ENCODE data around the gene KPNA6. TPM values are rescaled to one million over a fixed set of nuclear protein-coding genes. Genes with fewer than 3 reads are reported as not detected.

KPNA6 gene
- total RNA-seq, 1 experiment from 2014 or later: 116 TPM

DNA sequence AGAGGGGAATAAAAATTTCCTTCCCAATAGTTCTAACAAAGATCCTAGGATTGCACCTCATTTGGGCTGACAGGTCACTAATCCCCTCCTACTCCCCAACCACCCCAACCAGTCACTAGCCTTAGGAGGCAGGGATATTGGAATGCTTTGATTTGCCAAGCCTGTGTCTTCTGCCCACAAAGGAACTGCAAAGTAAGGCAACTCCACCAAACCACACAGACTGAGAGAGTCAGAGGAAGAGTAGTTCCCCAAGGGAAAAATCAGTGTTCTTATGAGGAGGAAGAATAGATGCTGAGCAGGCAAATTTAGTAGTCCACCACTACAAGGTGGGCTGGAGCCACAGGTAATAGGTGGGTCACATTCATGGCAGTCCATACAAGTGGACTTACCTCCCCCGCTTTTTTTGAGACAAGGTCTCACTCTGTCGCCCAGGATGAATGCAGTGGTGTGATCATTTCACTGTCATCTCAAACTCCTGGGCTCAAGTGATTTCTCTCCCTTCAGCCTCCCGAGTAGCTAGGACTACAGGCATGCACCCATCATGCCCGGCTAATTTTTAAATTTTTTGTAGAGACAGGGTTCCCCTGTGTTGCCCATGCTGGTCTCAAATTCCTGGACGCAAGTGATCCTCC lies 38.8 kb upstream of the KPNA6 start:
- Histone ChIP-seq H3K27me3 (ENCODE audit: control insufficient read depth, insufficient read depth, low read length) (no peaks in the 10 kb centered on the region), H3K9me3 (ENCODE audit: control insufficient read depth, insufficient read depth, low read depth, low read length) (no peaks in the 10 kb centered on the region), H3K4me3 (ENCODE audit: low read depth in 2 of 2, low read length in 2 of 2) (no peak overlapping the region), H3K4me1 (ENCODE audit: control insufficient read depth, insufficient read depth, low read length) (peaks cover 14% of the 10 kb centered on the region), H3K27ac (ENCODE audit: low read length) (no peak overlapping the region), H3K36me3 (ENCODE audit: control insufficient read depth, insufficient read depth, low read length) (0 out of 2 replicates have a peak, but pooled peaks cover under 1% of the 10 kb centered on the region)
- in situ Hi-C loops (cut with HindIII; ENCODE audit: low pct_unique_long_range_greater_than_20kb, low sequenced_read_pairs) (no loop called here), intact Hi-C loops (cut with micrococcal nuclease; ENCODE audit: unreplicated experiment) (no loop called here)
- ChIA-PET CTCF (interaction anchor here (0.6 kb wide), 1 partner anchor 247 kb away, joined by 7 read pairs; no protein-coding TSS in a partner anchor), POLR2A (no interaction called here)
- no peak for ATAC-seq
- DNase-seq (ENCODE audit: low read depth, low spot score): no peak
- no TSS peak for BruUV-seq (replicated peaks)
- TF ChIP-seq POLR2AphosphoS5 (IDR thresholded peaks at IDR 0.05; ENCODE audit: low read depth, low read length) (no peak), SIN3A (IDR thresholded peaks at IDR 0.05; ENCODE audit: borderline replicate concordance, insufficient read depth, low read depth, low read length) (no peak), TCF7L2 (IDR thresholded peaks at IDR 0.05; ENCODE audit: low read depth, low read length) (no peak)
- TF ChIP-seq, protein P1, sequence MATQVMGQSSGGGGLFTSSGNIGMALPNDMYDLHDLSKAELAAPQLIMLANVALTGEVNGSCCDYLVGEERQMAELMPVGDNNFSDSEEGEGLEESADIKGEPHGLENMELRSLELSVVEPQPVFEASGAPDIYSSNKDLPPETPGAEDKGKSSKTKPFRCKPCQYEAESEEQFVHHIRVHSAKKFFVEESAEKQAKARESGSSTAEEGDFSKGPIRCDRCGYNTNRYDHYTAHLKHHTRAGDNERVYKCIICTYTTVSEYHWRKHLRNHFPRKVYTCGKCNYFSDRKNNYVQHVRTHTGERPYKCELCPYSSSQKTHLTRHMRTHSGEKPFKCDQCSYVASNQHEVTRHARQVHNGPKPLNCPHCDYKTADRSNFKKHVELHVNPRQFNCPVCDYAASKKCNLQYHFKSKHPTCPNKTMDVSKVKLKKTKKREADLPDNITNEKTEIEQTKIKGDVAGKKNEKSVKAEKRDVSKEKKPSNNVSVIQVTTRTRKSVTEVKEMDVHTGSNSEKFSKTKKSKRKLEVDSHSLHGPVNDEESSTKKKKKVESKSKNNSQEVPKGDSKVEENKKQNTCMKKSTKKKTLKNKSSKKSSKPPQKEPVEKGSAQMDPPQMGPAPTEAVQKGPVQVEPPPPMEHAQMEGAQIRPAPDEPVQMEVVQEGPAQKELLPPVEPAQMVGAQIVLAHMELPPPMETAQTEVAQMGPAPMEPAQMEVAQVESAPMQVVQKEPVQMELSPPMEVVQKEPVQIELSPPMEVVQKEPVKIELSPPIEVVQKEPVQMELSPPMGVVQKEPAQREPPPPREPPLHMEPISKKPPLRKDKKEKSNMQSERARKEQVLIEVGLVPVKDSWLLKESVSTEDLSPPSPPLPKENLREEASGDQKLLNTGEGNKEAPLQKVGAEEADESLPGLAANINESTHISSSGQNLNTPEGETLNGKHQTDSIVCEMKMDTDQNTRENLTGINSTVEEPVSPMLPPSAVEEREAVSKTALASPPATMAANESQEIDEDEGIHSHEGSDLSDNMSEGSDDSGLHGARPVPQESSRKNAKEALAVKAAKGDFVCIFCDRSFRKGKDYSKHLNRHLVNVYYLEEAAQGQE (IDR thresholded peaks at IDR 0.05; ENCODE audit: insufficient read depth in 1 of 2, low read depth in 2 of 2, low read length in 1 of 2): no peak
- TF ChIP-seq, protein P2, sequence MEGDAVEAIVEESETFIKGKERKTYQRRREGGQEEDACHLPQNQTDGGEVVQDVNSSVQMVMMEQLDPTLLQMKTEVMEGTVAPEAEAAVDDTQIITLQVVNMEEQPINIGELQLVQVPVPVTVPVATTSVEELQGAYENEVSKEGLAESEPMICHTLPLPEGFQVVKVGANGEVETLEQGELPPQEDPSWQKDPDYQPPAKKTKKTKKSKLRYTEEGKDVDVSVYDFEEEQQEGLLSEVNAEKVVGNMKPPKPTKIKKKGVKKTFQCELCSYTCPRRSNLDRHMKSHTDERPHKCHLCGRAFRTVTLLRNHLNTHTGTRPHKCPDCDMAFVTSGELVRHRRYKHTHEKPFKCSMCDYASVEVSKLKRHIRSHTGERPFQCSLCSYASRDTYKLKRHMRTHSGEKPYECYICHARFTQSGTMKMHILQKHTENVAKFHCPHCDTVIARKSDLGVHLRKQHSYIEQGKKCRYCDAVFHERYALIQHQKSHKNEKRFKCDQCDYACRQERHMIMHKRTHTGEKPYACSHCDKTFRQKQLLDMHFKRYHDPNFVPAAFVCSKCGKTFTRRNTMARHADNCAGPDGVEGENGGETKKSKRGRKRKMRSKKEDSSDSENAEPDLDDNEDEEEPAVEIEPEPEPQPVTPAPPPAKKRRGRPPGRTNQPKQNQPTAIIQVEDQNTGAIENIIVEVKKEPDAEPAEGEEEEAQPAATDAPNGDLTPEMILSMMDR (IDR thresholded peaks at IDR 0.05): no peak

DNA sequence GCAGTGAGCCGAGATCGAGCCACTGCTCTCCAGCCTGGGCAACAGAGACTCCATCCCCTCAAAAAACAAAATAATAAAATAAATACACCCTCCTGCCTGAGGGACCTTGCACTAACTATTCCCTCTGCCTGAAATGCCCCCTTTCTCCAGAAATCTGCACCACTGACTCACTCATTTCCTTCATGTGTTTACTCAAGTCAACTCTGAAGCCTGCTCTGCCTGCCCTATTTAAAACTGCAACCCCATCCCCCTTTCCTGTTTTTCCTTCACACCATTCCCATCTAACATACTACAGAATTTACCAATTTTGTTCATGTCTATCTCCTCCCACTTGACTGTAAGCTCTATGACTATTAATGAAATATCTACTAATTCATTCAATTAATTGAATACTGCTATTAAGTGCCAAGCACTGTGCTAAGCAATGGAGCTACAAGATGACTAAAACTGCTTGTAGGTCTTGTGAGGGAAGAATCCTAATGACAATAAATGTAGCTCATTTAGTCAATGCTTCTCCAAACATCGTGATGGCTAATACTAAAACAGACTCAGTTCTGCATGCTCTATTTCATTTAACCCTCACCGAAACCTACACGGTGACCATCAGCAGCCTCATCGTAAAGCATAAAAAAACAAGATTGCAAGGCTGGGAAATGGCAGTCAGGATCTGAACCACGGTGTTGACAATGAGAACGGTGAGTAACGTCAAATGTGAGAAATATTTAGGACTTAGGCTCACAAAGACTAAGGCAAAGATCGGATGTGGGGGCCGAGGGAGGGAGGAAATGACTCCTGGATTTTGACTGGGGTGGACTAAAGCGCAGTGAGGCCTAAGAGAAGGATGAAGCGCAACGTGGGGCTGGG lies 35.9 kb upstream of the KPNA6 start:
- intact Hi-C loops (cut with micrococcal nuclease; ENCODE audit: unreplicated experiment) (no loop called here), in situ Hi-C loops (cut with HindIII; ENCODE audit: low pct_unique_long_range_greater_than_20kb, low sequenced_read_pairs) (no loop called here)
- TF ChIP-seq, protein P2 (IDR thresholded peaks at IDR 0.05): no peak
- TF ChIP-seq, protein P1 (IDR thresholded peaks at IDR 0.05; ENCODE audit: insufficient read depth in 1 of 2, low read depth in 2 of 2, low read length in 1 of 2): 0 out of 4 replicates have a peak, but pooled peaks of 1 of the 2 experiments have one; percentile 12
- Histone ChIP-seq H3K27me3 (ENCODE audit: control insufficient read depth, insufficient read depth, low read length) (no peaks in the 10 kb centered on the region), H3K27ac (ENCODE audit: low read length) (peak overlapping the region; percentile 93), H3K36me3 (ENCODE audit: control insufficient read depth, insufficient read depth, low read length) (peaks cover 4% of the 10 kb centered on the region), H3K9me3 (ENCODE audit: control insufficient read depth, insufficient read depth, low read depth, low read length) (no peaks in the 10 kb centered on the region), H3K4me3 (ENCODE audit: low read depth in 2 of 2, low read length in 2 of 2) (peak overlapping the region; percentile 65 to 84), H3K4me1 (ENCODE audit: control insufficient read depth, insufficient read depth, low read length) (peaks cover 14% of the 10 kb centered on the region)
- DNase-seq (ENCODE audit: low read depth, low spot score): no peak
- ChIA-PET CTCF (no interaction called here), POLR2A (interaction anchor here (0.6 kb wide), 2 partner anchors 10 to 222 kb away, joined by 3 to 7 read pairs; no protein-coding TSS in a partner anchor)
- TSS peak; percentile 91 for BruUV-seq (replicated peaks)
- ATAC-seq: no peak; the same call in 1 of the 2 replicates

All from Panc1 (cell line).